ENCODE measurements around the gene APOA4. TPM values are rescaled to one million over a fixed set of nuclear protein-coding genes. Genes with fewer than 3 reads are reported as not detected.

The APOA4 gene
- total RNA-seq, 2 donors from 2014 or later, result not detected

GRCh38 chr11:116814502-116814901 lies 8.6 kb downstream of the APOA4 start:
- no peaks in the 10 kb centered on the region for H3K36me3 ChIP-seq
- TF ChIP-seq CTCF (IDR thresholded peaks at IDR 0.05), result no peak
- H3K4me1 ChIP-seq, result no peaks in the 10 kb centered on the region
- DNase-seq, result no peak
- H3K27me3 ChIP-seq, result no peaks in the 10 kb centered on the region
- H3K9me3 ChIP-seq, result no peaks in the 10 kb centered on the region
- H3K9ac ChIP-seq (ENCODE audit: low read depth in 2 of 2, low read length in 2 of 2), result no peak overlapping the region
- H3K4me3 ChIP-seq, result no peak overlapping the region
- no peak overlapping the region for H3K27ac ChIP-seq
- intact Hi-C loops (cut with DNase I), result no loop called here

- Histone ChIP-seq H3K27ac (no peak overlapping the region), H3K4me3 (no peak overlapping the region), H3K9ac (ENCODE audit: low read depth in 2 of 2, low read length in 2 of 2) (no peak overlapping the region), H3K9me3 (no peaks in the 10 kb centered on the region), H3K36me3 (no peaks in the 10 kb centered on the region), H3K27me3 (no peaks in the 10 kb centered on the region), H3K4me1 (no peaks in the 10 kb centered on the region)
- no peak for TF ChIP-seq CTCF (IDR thresholded peaks at IDR 0.05)
- intact Hi-C loops (cut with DNase I), result no loop called here
- no peak for DNase-seq
Observed at GRCh38 chr11:116813781-116814471, 9.2 kb downstream of the APOA4 start.

GRCh38 chr11:116813170-116813569 lies 9.9 kb downstream of the APOA4 start:
- no peak for TF ChIP-seq CTCF (IDR thresholded peaks at IDR 0.05)
- no peak for DNase-seq
- no peak overlapping the region for H3K27ac ChIP-seq

GRCh38 chr11:116812109-116812508 lies 11.0 kb downstream of the APOA4 start:
- TF ChIP-seq CTCF (IDR thresholded peaks at IDR 0.05), result no peak
- H3K4me1 ChIP-seq, result no peaks in the 10 kb centered on the region
- H3K27me3 ChIP-seq, result no peaks in the 10 kb centered on the region
- no peak for DNase-seq
- H3K36me3 ChIP-seq, result no peaks in the 10 kb centered on the region
- no peaks in the 10 kb centered on the region for H3K9me3 ChIP-seq
- H3K9ac ChIP-seq (ENCODE audit: low read depth in 2 of 2, low read length in 2 of 2), result no peak overlapping the region
- intact Hi-C loops (cut with DNase I), result no loop called here
- no peak overlapping the region for H3K4me3 ChIP-seq
- no peak overlapping the region for H3K27ac ChIP-seq

More at GRCh38 chr11:116813170-116813569, 9.9 kb downstream of the APOA4 start:
- Histone ChIP-seq H3K4me3 (no peak overlapping the region), H3K9me3 (no peaks in the 10 kb centered on the region), H3K9ac (ENCODE audit: low read depth in 2 of 2, low read length in 2 of 2) (no peak overlapping the region), H3K4me1 (no peaks in the 10 kb centered on the region), H3K36me3 (no peaks in the 10 kb centered on the region), H3K27me3 (no peaks in the 10 kb centered on the region)
- intact Hi-C loops (cut with DNase I), result no loop called here

GRCh38 chr11:116811194-116811593 lies 11.9 kb downstream of the APOA4 start:
- intact Hi-C loops (cut with DNase I), result no loop called here

More at GRCh38 chr11:116811194-116811593, 11.9 kb downstream of the APOA4 start:
- no peaks in the 10 kb centered on the region for H3K36me3 ChIP-seq
- no peak overlapping the region for H3K9ac ChIP-seq (ENCODE audit: low read depth in 2 of 2, low read length in 2 of 2)
- H3K27ac ChIP-seq, result no peak overlapping the region
- DNase-seq, result no peak
- no peaks in the 10 kb centered on the region for H3K4me1 ChIP-seq
- no peaks in the 10 kb centered on the region for H3K27me3 ChIP-seq
- no peak for TF ChIP-seq CTCF (IDR thresholded peaks at IDR 0.05)
- no peak overlapping the region for H3K4me3 ChIP-seq
- H3K9me3 ChIP-seq, result no peaks in the 10 kb centered on the region

Measured in colonic mucosa (tissue), 4 donors.